Activated CD4-positive, CD25-positive, alpha-beta regulatory T cell treated with anti-CD3 and anti-CD28 coated beads, Interleukin-2, amount 50 U/mL, for 24 hours (primary cell): Measurements from ENCODE around the gene GLRX3.

Source experiments
- ATAC-seq, 2 donors: fragments of 150-1000 bp; cut with Tn5 transposase; one replicate each; pipeline ENCODE4 v1.10.0; 2021; ENCODE audit warnings: mild to moderate bottlenecking in 1 of 2, moderate library complexity in 1 of 2

GLRX3 gene

GRCh38 chr10:130137659-130138478 lies 1.7 kb downstream of the GLRX3 start:
- ATAC-seq = no peak

GRCh38 chr10:130138479-130138866 lies 2.3 kb downstream of the GLRX3 start:
- ATAC-seq = peak; percentile 51 to 57

DNA sequence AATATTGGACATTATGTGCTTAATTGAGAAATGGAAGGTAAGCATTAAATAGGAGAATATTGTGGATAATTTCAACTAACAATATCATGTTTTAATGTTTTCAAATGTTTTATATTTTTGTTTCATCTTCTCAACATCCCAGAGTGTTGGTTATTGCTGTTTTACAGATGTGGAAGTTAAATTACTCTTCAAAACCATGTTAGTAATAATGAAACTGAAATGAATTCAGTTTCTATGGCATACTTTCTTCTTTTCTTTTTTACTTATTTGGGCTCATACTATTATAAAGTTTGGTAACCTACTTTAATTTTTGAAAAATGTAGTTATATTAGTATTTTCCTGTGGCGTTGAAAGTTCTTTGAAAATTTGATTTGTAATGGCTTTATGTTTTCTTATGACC lies 4.2 kb downstream of the GLRX3 start:
- ATAC-seq = no peak

GRCh38 chr10:130141038-130141437 lies 4.8 kb downstream of the GLRX3 start:
- no peak for ATAC-seq

- peak in 1 of 2 donors; percentile 9 for ATAC-seq
Observed at GRCh38 chr10:130141460-130141859, 5.3 kb downstream of the GLRX3 start.

- peak; percentile 36 to 55 for ATAC-seq
Observed at GRCh38 chr10:130141878-130142277, 5.7 kb downstream of the GLRX3 start.

DNA sequence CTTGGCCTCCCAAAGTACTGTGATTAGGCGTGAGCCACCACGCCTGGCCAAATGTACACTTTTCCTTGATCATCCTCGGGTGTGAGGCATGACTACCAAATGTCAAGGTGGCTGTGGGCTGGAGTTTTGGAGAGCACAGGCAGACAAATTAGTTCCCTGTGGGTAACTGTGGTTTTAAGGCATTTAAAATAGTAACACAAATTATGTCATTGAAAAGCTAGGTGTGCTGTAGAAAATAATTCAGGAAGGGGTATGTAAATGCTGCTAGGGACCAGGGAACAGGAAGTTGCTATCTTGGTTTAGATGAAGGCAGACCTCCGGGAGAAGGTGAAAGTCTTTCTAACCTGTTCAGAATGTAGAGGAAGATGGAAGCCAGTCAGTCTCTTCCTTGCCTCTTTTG lies 9.9 kb downstream of the GLRX3 start:
- no peak for ATAC-seq

DNA sequence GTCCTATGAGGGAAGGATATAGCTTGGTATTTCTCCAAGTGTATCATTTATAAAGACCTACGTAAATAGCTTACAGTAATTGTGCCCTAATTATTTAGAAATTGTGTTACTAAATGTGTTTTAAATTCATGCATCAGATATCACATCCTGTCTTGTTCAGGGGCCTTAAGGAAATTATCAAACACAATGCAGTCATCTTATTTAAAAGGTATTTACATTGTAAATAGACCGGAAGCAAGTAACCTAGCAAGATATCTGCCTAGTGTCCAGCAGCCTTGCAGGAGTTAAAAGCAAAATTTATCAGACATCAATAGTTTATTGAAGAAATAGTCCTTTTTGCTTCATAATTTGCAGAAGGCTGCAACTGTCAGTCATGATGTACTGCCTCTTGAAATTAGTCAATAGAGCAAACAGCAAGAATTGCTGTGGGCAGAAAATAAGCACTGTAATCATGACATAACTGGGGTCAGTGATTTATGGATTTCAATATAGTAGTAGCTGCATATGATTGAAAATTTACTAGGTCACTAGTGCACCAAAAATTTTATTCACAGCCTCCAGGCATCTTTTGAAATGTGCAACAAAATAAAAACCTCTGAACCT lies 23.1 kb downstream of the GLRX3 start:
- peak in 1 of 2 donors; percentile 17 for ATAC-seq

DNA sequence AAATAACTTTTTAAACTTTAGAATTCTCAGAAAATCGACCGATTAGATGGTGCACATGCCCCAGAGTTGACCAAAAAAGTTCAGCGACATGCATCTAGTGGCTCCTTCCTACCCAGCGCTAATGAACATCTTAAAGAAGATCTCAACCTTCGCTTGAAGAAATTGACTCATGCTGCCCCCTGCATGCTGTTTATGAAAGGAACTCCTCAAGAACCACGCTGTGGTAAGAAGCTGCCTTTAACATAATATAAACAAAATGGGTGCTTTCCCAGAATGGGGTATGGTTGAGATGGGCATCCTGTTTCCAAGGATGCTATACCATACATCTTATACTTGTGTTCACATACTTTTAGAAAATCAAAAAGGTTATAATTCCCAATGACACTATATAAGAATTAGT lies 24.6 kb downstream of the GLRX3 start:
- peak in 1 of 2 donors; percentile 38 for ATAC-seq

DNA sequence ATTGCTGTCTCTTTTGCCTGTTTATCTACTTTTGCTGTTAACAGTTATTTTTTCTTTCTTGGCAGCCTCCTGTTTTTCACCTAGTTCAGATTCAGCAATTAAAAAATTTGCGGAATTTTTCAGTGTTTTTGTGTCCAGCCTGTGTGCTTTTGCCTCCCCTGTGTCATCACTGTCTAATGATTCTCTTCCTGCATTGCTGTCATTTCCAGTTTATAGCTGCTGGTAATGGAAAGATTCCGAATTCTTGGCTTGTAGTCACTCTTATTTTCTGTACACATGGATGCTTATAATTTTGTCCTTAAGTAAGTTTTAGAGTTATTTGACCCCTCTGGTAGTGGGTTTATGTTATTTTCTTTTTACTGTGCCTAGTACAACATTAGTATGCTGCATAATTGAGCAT lies 25.1 kb downstream of the GLRX3 start:
- ATAC-seq = no peak

GRCh38 chr10:130167193-130167592 lies 31.0 kb downstream of the GLRX3 start:
- no peak for ATAC-seq

DNA sequence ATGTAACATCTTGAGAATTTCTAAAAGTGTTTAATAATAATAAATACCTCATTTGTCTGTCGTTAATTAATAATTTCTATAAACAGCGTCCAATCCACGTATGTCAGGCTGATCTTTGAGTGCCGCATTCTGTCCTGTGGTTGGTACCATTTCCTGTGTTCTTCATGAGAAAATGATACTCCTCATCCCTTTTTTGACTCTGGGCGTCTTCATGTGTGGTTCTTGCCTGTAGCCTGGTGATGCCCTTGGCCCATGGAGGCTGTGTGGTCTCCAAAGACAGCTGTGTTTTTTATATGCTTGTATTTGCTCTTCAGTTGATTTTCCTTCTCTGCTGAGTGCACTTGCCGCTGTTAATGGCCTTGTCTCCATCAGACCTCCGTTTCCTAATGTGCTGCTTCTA lies 31.5 kb downstream of the GLRX3 start:
- ATAC-seq = no peak

- ATAC-seq = peak in 1 of 2 donors; percentile 48
Observed at GRCh38 chr10:130169136-130169859, 33.1 kb downstream of the GLRX3 start.

GRCh38 chr10:130171196-130171595 lies 35.0 kb downstream of the GLRX3 start:
- ATAC-seq = no peak

GRCh38 chr10:130174328-130174727 lies 38.1 kb downstream of the GLRX3 start:
- no peak for ATAC-seq

- ATAC-seq = no peak
Observed at GRCh38 chr10:130175074-130175473, 38.9 kb downstream of the GLRX3 start.

GRCh38 chr10:130177250-130177649 lies 41.1 kb downstream of the GLRX3 start:
- ATAC-seq = no peak

DNA sequence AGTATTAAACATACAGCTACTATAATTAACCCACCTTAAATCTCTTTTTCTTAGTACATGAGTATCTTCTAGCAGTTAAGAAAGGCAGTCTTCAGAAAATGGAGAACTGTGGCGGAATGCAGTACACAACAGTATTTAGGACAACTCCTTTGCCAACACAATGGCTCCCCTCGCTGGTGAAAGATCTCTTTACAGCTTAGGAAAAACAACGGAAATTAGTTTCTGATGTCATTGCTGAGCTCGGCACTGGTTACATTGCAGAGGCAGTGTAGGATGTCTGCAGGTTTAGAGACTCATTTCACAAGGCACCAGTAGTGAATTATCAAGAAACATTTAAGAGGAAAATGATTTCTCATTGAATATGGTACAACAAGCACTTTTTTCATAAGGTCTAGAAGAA lies 43.4 kb downstream of the GLRX3 start:
- ATAC-seq = peak in 1 of 2 donors; percentile 68

- no peak for ATAC-seq
Observed at GRCh38 chr10:130180416-130180815, 44.2 kb downstream of the GLRX3 start.

DNA sequence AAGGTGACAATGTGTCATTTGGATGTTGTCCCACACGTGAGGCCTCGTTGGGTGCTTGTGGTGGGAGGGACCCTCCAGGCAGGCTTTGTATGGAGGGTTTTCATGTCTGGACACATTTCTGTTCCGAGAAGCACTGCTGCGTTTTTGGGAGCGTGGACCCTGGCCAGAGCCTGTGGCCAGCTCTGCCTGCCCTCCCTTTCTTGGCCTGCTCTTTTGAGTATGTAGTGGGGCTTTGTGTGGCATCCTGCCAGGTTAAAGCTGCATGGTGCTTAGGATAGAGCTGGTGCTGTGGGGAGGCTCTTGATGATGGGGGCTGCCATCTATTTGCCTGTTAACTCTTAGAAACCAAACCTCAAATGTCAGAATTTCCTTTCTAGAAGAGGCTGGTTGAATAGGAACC lies 45.7 kb downstream of the GLRX3 start:
- ATAC-seq = no peak

GRCh38 chr10:130185591-130185990 lies 49.4 kb downstream of the GLRX3 start:
- ATAC-seq = no peak

GRCh38 chr10:130188195-130189175 lies 52.3 kb downstream of the GLRX3 start:
- no peak for ATAC-seq
